Measurements from ENCODE around the gene P2RX3. TPM values are rescaled to one million over a fixed set of nuclear protein-coding genes. Genes with fewer than 3 reads are reported as not detected.

Gene P2RX3
- total RNA-seq, 4 donors from 2014 or later = not detected

DNA sequence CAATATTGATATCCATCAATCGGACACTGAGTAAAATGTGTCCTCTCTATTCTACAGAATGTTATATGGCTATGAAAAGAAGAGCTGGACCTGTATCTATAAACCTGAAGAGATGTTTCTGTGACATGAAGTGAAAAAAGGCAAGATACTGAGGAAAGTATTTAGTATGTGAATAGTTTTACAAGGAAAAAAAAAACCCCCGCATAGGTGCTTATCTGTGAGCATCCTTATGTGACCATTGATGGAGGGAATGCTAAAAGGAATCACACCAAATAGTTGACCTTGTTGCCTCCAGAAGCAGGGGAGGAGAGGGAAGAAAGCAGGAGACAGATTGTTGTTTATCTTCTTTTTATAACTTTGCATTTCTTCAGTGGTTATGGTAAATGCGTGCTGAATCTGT, 53.0 kb downstream of the P2RX3 start:
- H3K27ac ChIP-seq = no peak overlapping the region
- no peak for DNase-seq
- ATAC-seq = no peak
- no peak overlapping the region for H3K4me3 ChIP-seq
- H3K4me1 ChIP-seq = peaks cover 11% of the 10 kb centered on the region in 2 donors
- no peak for TF ChIP-seq POLR2A (IDR thresholded peaks at IDR 0.05)
- TF ChIP-seq, protein P1, sequence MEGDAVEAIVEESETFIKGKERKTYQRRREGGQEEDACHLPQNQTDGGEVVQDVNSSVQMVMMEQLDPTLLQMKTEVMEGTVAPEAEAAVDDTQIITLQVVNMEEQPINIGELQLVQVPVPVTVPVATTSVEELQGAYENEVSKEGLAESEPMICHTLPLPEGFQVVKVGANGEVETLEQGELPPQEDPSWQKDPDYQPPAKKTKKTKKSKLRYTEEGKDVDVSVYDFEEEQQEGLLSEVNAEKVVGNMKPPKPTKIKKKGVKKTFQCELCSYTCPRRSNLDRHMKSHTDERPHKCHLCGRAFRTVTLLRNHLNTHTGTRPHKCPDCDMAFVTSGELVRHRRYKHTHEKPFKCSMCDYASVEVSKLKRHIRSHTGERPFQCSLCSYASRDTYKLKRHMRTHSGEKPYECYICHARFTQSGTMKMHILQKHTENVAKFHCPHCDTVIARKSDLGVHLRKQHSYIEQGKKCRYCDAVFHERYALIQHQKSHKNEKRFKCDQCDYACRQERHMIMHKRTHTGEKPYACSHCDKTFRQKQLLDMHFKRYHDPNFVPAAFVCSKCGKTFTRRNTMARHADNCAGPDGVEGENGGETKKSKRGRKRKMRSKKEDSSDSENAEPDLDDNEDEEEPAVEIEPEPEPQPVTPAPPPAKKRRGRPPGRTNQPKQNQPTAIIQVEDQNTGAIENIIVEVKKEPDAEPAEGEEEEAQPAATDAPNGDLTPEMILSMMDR (IDR thresholded peaks at IDR 0.05 in 4 of 5, conservative IDR thresholded peaks at IDR 0.05 in 1 of 5) = no peak
- H3K36me3 ChIP-seq = no peaks in the 10 kb centered on the region
- no peaks in the 10 kb centered on the region for H3K27me3 ChIP-seq
- in situ Hi-C loops (cut with MboI; ENCODE audit: low sequenced_read_pairs in 4 of 4) = no loop called here
- no peaks in the 10 kb centered on the region for H3K9me3 ChIP-seq
- intact Hi-C loops (cut with DNase I; ENCODE audit: low total_unique reads) = no loop called here

DNA sequence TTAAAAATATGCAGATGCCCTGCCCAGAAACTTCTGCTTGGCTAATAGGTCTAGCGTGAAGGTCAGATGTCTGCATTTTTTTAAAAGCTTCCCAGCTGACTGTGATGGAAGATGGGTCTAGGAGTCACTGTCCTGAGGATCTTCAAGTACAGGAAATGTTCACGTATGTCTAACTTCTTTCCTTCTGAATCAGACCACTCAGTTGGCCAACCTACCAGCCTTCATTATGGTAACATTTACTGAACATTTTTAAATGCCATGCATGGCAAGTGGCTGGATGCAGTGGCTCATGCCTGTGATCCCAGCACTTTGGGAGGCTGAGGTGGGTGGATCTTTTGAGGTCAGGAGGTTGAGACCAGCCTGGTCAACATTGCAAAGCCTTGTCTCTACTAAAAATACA, 53.4 kb downstream of the P2RX3 start:
- TF ChIP-seq POLR2A (IDR thresholded peaks at IDR 0.05) = no peak

DNA sequence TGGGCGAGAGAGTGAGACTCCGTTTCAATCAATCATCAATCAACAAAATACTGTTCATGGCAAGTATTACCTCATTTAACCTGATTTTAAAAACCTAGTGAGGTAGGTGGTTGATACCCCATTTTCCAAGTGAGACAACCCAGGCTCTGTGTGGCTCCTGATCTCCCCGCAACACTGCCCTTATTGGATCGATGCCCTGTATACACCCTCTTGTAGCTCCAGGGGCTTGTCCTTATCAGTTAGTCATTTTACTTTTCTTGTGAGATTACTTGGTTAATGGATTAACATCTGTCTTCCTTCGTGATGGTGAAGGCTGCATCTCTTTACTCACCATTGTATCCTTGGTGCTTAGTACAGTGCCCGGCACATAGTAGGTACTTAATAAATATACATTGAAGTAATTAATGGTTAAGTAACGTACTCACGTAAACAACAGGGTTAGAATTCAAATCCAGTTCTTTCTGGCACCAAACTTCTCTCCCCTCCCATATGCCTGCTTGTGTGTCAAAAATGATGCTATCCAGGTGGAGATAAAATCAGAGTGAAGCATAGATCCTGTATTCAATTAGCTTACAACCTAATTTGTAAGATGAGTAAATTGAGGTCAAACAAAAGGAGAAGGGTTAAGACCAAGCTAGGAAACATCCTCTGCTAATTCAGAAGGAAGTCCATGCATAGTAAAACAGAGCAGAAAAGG, 54.1 kb downstream of the P2RX3 start:
- Histone ChIP-seq H3K4me3 (no peak overlapping the region), H3K4me1 (peaks cover 0 to 2% of the 10 kb centered on the region in 2 donors), H3K27ac (no peak overlapping the region), H3K9me3 (no peaks in the 10 kb centered on the region), H3K36me3 (no peaks in the 10 kb centered on the region), H3K27me3 (no peaks in the 10 kb centered on the region)
- TF ChIP-seq POLR2A (IDR thresholded peaks at IDR 0.05) = no peak
- TF ChIP-seq, protein P1 (IDR thresholded peaks at IDR 0.05 in 4 of 5, conservative IDR thresholded peaks at IDR 0.05 in 1 of 5) = no peak
- DNase-seq = no peak
- in situ Hi-C loops (cut with MboI; ENCODE audit: low sequenced_read_pairs in 4 of 4) (no loop called here), intact Hi-C loops (cut with DNase I; ENCODE audit: low total_unique reads) (no loop called here)
- ATAC-seq = no peak

More for the DNA sequence above, 53.4 kb downstream of the P2RX3 start:
- ATAC-seq (no peak), DNase-seq (no peak)
- H3K4me3 ChIP-seq = no peak overlapping the region
- no peaks in the 10 kb centered on the region for H3K9me3 ChIP-seq
- H3K27ac ChIP-seq = no peak overlapping the region
- in situ Hi-C loops (cut with MboI; ENCODE audit: low sequenced_read_pairs in 4 of 4) (no loop called here), intact Hi-C loops (cut with DNase I; ENCODE audit: low total_unique reads) (no loop called here)
- no peaks in the 10 kb centered on the region for H3K36me3 ChIP-seq
- H3K27me3 ChIP-seq = no peaks in the 10 kb centered on the region
- peaks cover 7 to 8% of the 10 kb centered on the region in 2 donors for H3K4me1 ChIP-seq

DNA sequence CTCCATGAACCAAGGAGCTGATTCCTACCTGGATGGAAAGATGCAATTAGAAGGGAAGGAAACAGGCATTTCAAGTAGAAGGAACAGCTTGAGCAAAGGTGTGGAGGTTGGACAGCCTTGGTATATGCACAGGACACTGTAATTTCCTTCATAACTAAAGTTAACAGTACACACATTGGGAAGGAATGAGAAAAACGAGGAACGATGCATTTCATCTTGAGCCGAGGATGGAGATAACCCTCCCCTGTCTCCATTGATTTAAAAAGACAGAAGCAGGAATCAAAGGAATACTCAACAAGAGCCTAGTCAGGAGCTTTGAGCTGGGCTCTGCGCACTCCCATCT, 54.6 kb downstream of the P2RX3 start:
- no peak for ATAC-seq
- intact Hi-C loops (cut with DNase I; ENCODE audit: low total_unique reads) = no loop called here
- H3K4me1 ChIP-seq = no peaks in the 10 kb centered on the region
- H3K4me3 ChIP-seq = no peak overlapping the region
- no peak overlapping the region for H3K27ac ChIP-seq
- DNase-seq = no peak
- no peaks in the 10 kb centered on the region for H3K27me3 ChIP-seq
- H3K9me3 ChIP-seq = no peaks in the 10 kb centered on the region
- in situ Hi-C loops (cut with MboI; ENCODE audit: low sequenced_read_pairs in 4 of 4) = no loop called here
- no peaks in the 10 kb centered on the region for H3K36me3 ChIP-seq
- TF ChIP-seq, protein P1 (IDR thresholded peaks at IDR 0.05 in 4 of 5, conservative IDR thresholded peaks at IDR 0.05 in 1 of 5) = no peak
- TF ChIP-seq POLR2A (IDR thresholded peaks at IDR 0.05) = no peak

DNA sequence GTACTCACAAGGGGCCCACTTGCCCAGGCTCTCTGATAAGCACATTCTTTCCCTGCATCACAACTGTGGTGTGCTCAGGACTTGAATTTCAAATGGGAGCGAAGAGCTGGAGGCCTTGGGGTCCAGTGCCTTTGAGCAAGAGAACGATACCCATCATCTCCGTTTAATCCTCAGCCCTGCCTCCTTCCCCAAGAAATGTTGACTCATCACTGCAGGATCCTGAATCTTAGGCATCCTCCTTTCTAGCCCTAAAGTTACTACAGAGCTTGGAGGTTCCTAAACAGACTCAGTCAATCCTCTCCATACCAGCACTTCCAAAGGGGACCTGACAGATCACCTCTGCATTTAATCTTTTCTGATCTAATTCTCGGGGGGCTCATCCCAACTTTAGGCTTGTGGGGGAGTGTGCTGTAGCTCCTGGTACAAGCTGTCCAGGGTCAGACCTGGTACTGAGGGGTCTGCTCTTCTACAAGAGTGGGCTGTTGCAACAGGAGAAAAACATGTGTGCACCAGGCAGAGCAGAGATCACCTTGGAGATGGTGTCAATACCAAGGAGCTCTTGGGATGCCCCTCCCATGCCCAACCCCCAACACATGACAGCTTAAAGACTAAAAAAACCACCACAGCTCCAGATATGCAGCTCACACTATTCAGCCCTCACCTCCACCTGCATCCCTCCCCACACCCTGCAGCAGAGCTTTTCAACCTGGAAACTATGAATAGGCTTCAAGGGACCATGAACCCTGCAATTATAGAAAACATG, 56.2 kb downstream of the P2RX3 start:
- ATAC-seq (no peak), DNase-seq (no peak)

More for the DNA sequence above, 56.2 kb downstream of the P2RX3 start:
- H3K9me3 ChIP-seq = no peaks in the 10 kb centered on the region
- no peaks in the 10 kb centered on the region for H3K27me3 ChIP-seq
- H3K4me1 ChIP-seq = no peaks in the 10 kb centered on the region
- H3K36me3 ChIP-seq = no peaks in the 10 kb centered on the region
- no peak for TF ChIP-seq POLR2A (IDR thresholded peaks at IDR 0.05)
- TF ChIP-seq, protein P1 (IDR thresholded peaks at IDR 0.05 in 4 of 5, conservative IDR thresholded peaks at IDR 0.05 in 1 of 5) = no peak
- intact Hi-C loops (cut with DNase I; ENCODE audit: low total_unique reads) = no loop called here
- in situ Hi-C loops (cut with MboI; ENCODE audit: low sequenced_read_pairs in 4 of 4) = no loop called here
- no peak overlapping the region for H3K4me3 ChIP-seq
- no peak overlapping the region for H3K27ac ChIP-seq

Data from gastrocnemius medialis (tissue), 4 donors.